OCI-LY3 (cell line): ENCODE measurements around the gene TGM5.
"Not testable (repeated sequence)": the region's sequence is repeated elsewhere in the genome, so short reads cannot be mapped to it uniquely, and the experiment has no call there.

Source experiments
- EZH2phosphoT487 ChIP-seq: fragments of 200-600 bp; shearing (Covaris generic); IDR thresholded peaks from 2 replicates; pipeline ENCODE4 v1.6.1; 2018; ENCODE audit warnings: antibody characterized with exemption, mixed run types, low read depth
- TF ChIP-seq, protein P1 (sequence below): fragments of 200-600, 300-600 bp; sonication (generic); IDR thresholded peaks from 2 replicates; pipeline ENCODE4 v1.5.1; 2014; ENCODE audit warnings: antibody characterized with exemption, low read length, low read depth

- TF ChIP-seq, protein P1, sequence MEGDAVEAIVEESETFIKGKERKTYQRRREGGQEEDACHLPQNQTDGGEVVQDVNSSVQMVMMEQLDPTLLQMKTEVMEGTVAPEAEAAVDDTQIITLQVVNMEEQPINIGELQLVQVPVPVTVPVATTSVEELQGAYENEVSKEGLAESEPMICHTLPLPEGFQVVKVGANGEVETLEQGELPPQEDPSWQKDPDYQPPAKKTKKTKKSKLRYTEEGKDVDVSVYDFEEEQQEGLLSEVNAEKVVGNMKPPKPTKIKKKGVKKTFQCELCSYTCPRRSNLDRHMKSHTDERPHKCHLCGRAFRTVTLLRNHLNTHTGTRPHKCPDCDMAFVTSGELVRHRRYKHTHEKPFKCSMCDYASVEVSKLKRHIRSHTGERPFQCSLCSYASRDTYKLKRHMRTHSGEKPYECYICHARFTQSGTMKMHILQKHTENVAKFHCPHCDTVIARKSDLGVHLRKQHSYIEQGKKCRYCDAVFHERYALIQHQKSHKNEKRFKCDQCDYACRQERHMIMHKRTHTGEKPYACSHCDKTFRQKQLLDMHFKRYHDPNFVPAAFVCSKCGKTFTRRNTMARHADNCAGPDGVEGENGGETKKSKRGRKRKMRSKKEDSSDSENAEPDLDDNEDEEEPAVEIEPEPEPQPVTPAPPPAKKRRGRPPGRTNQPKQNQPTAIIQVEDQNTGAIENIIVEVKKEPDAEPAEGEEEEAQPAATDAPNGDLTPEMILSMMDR: not testable (repeated sequence)
- not testable (repeated sequence) for TF ChIP-seq EZH2phosphoT487
These were observed 40.8 kb downstream of the TGM5 start for GRCh38 chr15:43225950-43226255.
